GM21515 (cell line): ENCODE results near the gene ATG10.

Source experiments
- ATAC-seq: cut with Tn5 transposase; IDR thresholded peaks from one replicate; pipeline ENCODE4 v1.9.1; 2021; ENCODE audit not compliant: unreplicated experiment

The ATG10 gene

DNA sequence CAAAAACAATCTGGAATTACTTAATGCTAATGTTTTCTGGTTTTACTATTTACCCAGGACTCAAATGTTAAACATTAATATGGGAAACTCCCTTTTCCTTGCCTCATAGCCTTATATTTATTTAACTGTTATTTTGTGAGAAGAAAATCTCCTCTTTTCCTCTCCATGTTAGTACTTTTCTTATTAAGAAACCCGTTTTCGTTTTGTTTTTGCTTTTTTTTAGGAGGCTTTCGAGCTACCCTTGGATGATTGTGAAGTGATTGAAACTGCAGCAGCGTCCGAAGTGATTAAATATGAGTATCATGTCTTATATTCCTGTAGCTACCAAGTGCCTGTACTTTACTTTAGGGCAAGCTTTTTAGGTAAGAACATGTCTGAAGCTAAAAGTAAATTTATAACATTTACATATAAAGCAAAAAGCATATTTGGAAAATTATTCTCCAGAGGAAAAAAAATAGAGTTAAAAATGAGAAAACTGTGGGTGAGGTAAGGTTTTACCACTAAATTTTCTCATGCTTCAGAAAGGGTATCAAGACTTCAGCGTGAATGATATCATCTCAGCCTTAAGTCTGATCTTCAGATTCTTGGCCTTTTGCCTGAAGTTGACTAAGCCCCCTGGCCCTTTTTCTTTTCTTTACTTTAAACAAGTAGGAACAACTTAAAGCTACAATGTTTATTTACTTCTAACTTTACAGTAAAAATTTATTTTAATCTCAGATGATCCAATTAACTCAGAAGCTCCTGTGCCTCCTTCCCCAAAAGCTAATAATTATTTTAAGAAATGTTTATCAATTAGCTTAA lies 192.6 kb downstream of the ATG10 start:
- ATAC-seq: no peak

DNA sequence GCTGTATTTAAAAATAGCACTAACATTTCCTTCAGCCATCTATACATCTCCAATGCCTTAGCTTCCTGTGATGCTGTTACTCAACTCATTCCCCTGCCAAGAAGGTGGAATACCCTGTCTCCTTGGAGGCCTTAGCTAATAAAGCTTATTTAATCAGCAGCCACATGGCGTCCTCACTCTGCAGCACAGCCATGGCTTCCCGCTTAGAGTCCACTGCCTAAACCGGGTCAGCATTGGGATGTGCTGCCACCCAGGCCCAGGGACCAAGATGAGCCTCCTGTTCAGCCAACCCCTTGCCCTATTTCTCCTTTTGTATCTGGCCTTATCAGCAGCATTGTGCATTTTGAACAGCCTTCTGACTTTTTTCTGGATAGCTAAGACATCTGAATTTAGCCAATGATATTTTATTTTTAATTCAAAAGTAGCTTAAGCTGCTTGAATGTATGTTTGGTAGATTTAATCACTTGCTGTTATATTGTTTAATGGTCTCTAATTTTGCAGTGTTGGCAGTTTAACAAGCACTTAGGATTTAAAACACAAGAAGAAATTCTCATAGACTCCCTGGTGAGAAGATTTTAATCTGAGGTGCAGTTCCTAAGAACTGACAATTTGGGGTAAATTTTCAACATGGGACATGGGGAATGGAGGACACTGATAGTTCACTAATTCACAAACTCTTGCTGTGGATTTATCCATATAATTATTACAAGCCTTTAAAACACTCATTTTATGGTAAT lies 193.3 kb downstream of the ATG10 start:
- ATAC-seq: no peak

DNA sequence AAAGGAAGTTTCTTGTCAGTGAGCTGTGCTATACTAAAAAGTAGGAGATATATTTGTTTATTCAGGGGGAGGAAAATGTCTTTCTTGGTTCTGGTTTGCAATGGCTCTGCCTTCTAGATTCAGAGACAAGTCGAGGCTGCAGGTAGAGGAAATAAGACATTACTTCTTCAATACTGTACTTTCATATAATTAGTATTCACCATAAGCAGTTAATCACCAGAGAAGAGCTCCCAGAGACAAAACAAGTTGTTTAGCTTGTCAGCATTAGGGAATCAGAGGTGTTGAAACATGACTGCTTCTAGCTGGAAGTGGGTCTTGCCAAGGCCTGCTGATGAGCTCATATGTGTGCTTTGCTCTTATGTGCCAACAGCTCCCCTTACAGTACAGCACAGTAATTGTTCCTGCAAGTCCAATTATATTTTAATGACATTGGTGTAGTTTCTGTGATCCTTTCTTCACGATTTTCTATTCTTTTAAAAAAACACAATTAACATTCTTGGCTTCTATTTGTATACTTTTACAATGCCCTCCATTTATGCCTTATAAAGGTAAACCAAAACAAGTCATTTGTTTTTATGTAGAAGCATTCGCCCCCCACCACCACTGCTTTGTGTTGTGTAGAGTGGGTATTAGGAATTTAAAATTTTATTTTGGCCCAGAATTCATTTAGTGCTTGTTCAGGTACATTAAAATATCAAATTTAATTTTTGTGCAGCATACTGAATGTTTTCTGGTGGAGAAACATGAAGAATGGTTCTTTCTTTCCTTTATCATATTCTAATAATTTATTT lies 194.1 kb downstream of the ATG10 start:
- ATAC-seq: peak; percentile 80

DNA sequence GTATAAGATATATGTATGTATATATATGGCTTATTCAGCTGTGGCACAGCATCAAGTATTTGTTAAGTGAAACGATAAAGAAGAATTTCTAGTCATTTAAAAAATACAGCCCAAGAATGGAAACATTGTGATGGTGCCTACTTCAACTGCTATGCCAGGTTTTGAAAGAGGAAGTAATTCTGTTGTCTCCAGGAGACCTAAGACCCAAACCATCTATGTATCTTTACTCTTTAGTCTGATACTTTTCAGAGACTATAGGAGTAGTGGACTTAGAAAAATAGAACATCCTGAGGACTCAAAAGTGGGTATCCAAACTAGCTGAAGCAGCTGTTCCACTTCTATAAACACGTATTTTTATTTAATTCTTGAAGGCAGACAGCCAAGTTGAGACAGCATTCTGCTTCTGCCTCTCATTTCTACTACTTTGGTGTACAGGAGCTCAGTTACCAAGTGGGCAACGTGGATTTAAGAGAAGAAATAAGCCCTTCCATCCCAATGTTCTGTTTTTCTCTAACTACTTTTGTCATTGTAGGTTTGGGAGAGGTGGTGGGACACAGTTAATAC lies 195.6 kb downstream of the ATG10 start:
- no peak for ATAC-seq

DNA sequence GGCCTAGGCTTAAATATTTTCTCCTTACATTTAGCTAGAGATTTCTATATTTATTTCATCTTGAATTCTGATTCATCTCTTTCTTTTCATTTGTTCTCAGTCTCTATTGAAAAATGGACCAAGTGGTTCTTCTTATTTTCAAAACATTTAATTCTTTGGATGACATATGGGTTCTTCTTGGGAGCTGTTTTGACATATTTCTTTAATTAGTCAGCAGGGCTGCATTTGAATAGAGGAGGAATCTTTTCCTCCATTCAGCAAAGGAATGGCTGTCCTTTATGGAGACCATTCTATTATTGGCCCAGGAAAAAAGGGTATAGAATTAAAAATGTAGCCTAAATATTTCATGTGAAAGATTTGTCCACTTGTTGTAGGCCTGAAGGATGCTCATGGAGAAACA lies 196.5 kb downstream of the ATG10 start:
- ATAC-seq: no peak

- no peak for ATAC-seq
Observed at GRCh38 chr5:82169892-82170291, 198.1 kb downstream of the ATG10 start.

- ATAC-seq: peak; percentile 97
Observed at GRCh38 chr5:82174128-82174918, 202.5 kb downstream of the ATG10 start.

GRCh38 chr5:82174919-82175219 lies 203.0 kb downstream of the ATG10 start:
- no peak for ATAC-seq

DNA sequence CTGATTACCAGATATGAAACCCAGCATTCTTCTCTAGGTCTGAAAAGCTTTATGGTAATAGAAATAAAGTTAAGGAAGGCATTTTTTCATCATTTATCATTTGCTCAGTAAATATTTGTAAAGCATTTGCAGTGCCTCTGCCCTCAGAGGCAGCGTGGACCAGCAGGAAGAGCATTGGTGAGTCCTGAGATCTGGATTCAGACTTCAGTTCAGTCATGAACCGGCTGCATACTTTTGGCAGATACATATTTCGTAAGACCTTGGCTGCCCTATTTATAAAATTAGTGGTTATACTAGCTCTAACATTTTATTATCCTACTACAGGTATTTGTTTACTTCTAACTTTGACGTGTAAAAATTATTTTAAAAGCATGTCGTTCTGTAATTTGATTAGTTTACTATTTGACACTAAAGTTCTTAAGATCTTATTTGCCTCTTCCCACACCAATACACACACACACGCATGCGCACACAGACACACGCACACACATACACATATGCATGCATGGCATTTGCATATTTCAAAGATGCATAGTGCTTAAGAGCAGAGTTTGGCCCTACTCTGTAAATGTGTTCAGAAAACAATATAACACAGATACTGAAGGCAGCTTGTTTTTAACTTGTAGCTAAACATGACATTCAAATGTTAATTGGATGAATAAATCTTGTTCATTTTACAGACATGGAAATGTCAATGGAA lies 204.4 kb downstream of the ATG10 start:
- ATAC-seq: no peak

DNA sequence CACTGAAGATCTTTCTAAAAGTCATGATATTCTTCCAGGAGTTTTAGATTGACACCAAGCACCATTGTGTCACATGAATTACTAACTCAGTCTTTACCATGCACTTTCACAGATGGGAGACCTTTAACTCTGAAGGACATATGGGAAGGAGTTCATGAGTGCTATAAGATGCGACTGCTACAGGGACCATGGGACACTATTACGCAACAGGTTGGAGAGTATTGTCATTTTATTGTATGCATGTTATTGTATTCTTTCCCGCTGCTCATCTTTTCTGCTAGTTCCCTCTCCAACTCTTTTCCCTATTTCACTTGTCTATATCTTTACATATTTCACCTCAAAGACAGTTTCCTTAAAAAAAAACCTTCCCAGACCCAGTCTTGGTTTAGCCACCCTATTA lies 206.6 kb downstream of the ATG10 start:
- no peak for ATAC-seq

- ATAC-seq: no peak
Observed at GRCh38 chr5:82182662-82183061, 210.8 kb downstream of the ATG10 start.

GRCh38 chr5:82183828-82184227 lies 212.0 kb downstream of the ATG10 start:
- ATAC-seq: no peak

GRCh38 chr5:82185851-82186250 lies 214.0 kb downstream of the ATG10 start:
- ATAC-seq: no peak

- no peak for ATAC-seq
Observed at GRCh38 chr5:82197550-82197949, 225.7 kb downstream of the ATG10 start.

DNA sequence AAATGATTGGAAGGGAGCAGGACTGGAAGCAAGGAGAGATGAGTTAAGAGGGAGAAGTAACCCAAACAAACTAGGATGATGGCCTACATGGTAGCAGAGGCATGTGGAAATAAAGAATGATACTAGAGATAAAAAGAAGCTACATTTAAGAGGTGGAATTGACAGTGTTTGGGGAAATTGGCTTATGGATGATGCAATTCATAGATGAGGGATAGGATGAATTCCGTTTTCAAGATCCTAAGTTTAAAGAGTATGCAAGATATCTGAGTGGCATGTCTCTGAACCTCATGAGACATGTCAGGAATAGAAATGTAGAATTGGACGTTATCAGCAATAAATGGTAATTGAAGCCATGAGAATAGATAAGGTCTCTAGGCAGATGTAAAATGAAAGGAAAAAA lies 232.7 kb downstream of the ATG10 start:
- ATAC-seq: no peak

DNA sequence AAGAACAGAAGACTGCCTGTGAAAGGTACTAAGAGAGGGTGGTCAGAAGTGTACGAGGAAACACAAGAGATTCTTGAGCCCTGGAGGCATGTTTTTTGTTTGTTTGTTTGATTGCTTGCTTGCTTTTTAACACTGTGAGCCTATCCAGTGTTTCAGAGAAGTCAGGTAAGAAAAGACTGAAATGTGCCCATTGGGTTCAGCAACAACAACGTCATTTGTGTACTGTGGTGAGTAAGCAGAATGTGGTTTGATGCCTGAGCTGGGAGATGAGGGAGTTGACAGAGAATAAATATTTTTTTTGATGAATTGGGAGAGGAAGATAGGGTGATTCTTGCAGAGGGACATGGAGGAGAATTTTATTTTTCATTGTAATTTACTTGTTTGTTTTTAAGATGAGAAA lies 233.2 kb downstream of the ATG10 start:
- no peak for ATAC-seq

DNA sequence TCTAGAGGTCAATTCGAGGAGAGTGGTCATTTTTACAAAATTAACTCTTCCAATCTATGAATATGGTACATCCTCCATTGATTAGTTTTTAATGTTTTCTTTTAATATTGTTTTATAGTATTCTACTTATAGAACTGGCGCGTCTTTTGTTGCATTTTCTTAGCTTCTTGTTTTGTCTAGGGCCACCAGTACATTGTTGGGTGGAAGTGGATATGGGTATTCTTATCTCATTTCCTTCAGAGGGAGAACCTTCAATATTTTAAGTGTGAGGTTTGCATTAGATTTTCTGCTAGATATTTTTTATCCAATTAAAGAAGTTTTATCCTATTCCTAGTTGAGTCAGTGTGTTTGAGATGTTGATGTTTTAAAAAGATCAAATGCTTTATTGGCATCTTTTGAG lies 236.5 kb downstream of the ATG10 start:
- no peak for ATAC-seq

DNA sequence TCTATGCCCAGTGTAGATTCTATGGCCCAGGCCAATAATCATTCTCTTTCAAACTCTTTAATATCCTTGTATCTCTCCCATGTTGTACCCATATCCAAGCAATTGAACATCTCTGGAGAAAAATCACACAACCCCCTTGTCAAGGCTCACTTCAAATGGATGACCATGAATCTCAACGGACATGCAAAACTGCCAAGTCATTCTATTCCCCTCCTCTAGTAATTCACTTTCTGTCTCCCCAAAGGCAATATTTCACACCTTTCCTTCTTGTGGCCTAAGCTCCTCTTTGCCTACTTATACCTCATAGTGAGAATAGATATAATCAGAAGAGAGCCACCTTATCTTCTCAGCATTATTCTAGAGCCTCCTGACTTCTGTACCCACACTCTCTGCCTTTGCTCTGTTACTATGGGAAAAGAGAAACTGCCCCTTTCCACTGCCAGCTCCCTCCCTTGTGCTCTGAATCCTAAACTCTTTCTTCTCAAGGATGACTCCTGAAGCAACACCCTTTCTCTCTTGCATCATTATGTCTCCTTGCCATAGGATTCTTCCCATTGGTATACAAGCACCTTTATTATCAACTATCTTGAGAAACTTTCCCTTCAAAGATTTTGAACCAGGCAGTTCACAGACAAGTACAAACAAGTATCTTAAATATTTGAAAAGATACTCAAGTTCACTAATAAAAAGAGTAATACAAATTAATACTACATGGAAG lies 240.2 kb downstream of the ATG10 start:
- no peak for ATAC-seq

GRCh38 chr5:82217917-82218316 lies 246.1 kb downstream of the ATG10 start:
- ATAC-seq: no peak
